ENCODE measurements around the gene DPYSL5.

DNA sequence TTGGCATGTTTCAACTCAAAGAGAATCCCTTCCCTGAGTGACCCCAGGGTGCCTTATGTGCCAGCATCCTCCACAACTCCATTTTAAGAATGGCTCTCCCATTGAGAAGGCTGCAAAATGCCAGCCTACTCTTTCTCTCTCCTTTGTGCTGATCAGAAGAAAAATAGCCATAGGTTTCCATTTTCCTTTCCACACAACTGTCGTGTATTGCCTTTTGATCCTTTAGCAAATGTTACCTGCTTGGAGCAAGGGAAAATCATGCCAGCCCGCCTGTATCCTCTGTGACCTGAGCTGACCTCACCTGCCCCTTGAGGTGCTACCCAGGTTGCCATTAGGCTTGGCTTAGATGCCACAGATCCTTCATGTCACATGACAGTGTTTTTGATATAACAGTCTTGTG lies 38.8 kb downstream of the DPYSL5 start:
- TF ChIP-seq POLR2A (IDR thresholded peaks at IDR 0.05), result no peak
- TF ChIP-seq, protein P1, sequence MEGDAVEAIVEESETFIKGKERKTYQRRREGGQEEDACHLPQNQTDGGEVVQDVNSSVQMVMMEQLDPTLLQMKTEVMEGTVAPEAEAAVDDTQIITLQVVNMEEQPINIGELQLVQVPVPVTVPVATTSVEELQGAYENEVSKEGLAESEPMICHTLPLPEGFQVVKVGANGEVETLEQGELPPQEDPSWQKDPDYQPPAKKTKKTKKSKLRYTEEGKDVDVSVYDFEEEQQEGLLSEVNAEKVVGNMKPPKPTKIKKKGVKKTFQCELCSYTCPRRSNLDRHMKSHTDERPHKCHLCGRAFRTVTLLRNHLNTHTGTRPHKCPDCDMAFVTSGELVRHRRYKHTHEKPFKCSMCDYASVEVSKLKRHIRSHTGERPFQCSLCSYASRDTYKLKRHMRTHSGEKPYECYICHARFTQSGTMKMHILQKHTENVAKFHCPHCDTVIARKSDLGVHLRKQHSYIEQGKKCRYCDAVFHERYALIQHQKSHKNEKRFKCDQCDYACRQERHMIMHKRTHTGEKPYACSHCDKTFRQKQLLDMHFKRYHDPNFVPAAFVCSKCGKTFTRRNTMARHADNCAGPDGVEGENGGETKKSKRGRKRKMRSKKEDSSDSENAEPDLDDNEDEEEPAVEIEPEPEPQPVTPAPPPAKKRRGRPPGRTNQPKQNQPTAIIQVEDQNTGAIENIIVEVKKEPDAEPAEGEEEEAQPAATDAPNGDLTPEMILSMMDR (IDR thresholded peaks at IDR 0.05), result no peak

Measured in right lobe of liver (tissue), 4 donors.